ENCODE results near the gene GHR.

Gene GHR

DNA sequence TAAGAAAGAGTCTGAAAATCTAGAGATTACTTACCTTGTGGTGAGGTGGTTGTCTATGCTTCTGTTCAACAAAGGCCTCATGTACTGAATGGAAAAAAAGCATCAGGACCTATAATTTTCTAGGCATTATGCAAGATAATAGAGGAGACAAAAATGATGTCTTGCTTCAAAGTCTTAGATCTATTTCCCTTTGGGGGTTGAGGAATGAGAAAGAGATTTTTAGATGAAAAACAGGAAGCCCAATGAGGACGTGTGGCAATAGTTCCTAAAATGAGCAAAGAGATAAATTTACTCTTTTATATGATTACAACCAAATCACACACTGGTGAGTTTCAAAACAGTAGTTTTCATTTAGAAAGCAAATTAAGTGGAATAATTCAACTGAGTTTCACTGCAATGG, 99.5 kb downstream of the GHR start:
- TF ChIP-seq, protein P1, sequence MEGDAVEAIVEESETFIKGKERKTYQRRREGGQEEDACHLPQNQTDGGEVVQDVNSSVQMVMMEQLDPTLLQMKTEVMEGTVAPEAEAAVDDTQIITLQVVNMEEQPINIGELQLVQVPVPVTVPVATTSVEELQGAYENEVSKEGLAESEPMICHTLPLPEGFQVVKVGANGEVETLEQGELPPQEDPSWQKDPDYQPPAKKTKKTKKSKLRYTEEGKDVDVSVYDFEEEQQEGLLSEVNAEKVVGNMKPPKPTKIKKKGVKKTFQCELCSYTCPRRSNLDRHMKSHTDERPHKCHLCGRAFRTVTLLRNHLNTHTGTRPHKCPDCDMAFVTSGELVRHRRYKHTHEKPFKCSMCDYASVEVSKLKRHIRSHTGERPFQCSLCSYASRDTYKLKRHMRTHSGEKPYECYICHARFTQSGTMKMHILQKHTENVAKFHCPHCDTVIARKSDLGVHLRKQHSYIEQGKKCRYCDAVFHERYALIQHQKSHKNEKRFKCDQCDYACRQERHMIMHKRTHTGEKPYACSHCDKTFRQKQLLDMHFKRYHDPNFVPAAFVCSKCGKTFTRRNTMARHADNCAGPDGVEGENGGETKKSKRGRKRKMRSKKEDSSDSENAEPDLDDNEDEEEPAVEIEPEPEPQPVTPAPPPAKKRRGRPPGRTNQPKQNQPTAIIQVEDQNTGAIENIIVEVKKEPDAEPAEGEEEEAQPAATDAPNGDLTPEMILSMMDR (IDR thresholded peaks at IDR 0.05; ENCODE audit: low read depth, low read length, missing control alignments) = no peak

DNA sequence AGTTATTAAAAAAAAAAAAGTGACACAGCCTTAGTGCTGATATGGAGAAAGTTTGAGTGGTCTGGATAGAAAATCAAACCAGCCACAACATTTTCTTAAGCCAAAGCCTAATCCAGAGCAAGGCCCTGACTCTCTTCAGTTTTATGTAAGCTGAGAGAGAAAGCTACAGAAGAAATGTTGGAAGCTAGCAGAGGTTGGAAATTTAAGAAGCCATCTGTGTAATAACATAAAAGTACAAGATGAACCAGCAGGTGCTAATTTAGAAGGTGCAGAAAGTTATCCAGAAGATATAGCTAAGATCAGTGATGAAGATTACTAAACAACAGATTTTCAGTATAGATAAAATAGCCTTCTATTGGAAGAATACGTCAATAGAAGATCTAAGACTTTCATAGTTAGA, 102.9 kb downstream of the GHR start:
- TF ChIP-seq, protein P1 (IDR thresholded peaks at IDR 0.05; ENCODE audit: low read depth, low read length, missing control alignments) = no peak
- DNase-seq (ENCODE audit: extremely low read depth, low read depth) = no peak
- no peak overlapping the region for H3K4me3 ChIP-seq (replicated peaks; ENCODE audit: low read depth, low read length)

More for the DNA sequence above, 99.5 kb downstream of the GHR start:
- no peak for DNase-seq (ENCODE audit: extremely low read depth, low read depth)
- H3K4me3 ChIP-seq (replicated peaks; ENCODE audit: low read depth, low read length) = no peak overlapping the region

DNA sequence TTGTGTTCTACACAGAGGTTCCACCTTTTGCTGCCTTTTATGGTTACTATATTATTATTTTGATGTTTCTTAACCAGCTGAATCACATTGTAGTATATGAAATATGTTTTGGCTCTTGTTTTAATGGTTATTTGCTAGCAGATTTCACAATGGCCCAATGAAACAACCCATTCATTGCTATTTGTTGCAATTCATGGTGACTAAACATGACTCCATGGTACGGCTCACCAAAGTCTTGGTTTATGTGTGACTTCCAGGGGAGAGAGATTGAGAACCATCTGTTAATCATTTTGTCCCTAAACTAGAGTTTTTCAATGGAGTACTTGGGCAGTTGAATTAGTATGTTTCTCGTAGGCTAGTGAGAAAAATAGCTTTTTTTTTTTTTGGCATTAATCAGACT, 108.4 kb downstream of the GHR start:
- TF ChIP-seq, protein P1 (IDR thresholded peaks at IDR 0.05; ENCODE audit: low read depth, low read length, missing control alignments) = no peak
- DNase-seq (ENCODE audit: extremely low read depth, low read depth) = no peak
- no peak overlapping the region for H3K4me3 ChIP-seq (replicated peaks; ENCODE audit: low read depth, low read length)

DNA sequence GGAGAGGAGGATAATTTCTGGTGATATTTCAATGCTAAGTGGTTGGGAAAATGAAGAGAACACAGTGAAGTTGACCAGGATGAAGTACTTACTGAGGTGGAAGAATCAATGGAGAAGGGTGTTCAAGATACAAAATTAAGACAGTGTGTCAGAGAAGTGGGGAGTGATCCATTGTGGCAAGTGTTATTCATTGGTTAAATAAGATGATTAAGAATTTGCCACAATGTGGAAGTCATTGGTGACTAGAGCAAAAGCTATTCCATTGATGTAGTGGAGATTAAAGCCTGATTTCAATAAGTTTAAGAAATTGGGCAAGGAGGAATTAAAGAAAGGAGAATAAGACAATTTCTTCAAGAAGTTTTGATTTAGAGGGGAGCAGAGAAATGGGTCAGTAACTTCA, 118.9 kb downstream of the GHR start:
- no peak overlapping the region for H3K4me3 ChIP-seq (replicated peaks; ENCODE audit: low read depth, low read length)
- DNase-seq (ENCODE audit: extremely low read depth, low read depth) = no peak
- TF ChIP-seq, protein P1 (IDR thresholded peaks at IDR 0.05; ENCODE audit: low read depth, low read length, missing control alignments) = no peak

DNA sequence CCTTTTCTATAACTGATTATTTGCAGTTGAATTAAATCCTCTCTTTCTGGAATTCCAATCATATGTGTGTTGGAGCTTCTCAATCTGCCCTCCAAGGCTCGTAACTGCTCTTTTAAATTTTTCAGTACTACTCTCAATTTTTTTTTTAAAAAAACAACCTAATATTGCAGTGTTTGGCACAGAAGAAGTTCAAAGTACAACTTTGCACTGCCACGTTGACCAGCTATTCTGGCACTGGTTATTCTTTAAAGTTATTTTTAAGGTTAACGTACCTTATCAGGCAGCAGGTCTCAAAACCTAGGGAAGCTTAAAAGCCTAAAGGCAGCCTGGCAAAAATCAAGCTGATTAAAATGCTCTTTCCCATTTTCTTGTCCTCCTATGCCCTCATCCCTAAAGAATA, 120.5 kb downstream of the GHR start:
- no peak for DNase-seq (ENCODE audit: extremely low read depth, low read depth)
- no peak overlapping the region for H3K4me3 ChIP-seq (replicated peaks; ENCODE audit: low read depth, low read length)
- TF ChIP-seq, protein P1 (IDR thresholded peaks at IDR 0.05; ENCODE audit: low read depth, low read length, missing control alignments) = no peak

DNA sequence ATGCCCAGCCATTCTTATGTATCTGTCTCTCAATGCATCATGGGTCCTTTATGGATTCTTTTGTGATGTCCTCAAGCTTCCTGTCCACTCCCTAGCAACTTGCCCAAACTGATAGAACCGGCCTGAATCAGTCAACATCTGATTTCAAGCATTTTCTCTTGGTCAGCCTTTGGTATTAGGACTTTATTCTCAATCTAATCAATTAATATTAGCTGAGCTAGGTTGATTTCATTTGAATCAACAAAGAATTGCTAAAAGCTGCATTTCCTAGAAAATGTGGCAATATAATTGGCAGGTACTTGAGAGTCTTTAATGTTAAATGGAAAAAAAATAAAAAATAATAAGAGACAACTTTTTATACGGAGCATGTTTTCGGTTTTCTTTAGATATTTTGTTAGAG, 121.8 kb downstream of the GHR start:
- no peak for DNase-seq (ENCODE audit: extremely low read depth, low read depth)
- H3K4me3 ChIP-seq (replicated peaks; ENCODE audit: low read depth, low read length) = no peak overlapping the region
- TF ChIP-seq, protein P1 (IDR thresholded peaks at IDR 0.05; ENCODE audit: low read depth, low read length, missing control alignments) = no peak

DNA sequence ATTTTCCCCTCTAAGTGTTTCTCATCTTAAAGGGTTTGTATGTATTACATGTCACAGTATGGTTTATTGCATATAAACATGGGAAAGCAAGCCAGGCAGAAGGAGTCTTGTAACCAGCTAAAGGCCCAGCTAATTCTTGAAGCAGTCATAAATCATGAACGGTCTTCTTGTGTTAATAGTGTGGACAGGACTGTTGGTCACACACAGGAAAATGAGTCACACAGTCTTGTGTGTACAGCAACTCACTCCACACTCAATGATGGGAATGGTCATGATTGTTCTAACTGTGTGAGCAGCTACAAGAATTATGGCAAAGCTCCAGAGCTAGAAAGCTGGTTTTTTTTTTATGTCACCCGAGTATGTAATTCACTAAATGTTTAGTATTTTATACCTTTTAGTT, 123.9 kb downstream of the GHR start:
- DNase-seq (ENCODE audit: extremely low read depth, low read depth) = no peak
- TF ChIP-seq, protein P1 (IDR thresholded peaks at IDR 0.05; ENCODE audit: low read depth, low read length, missing control alignments) = no peak
- no peak overlapping the region for H3K4me3 ChIP-seq (replicated peaks; ENCODE audit: low read depth, low read length)
